SK-MEL-5 (cell line): ENCODE results near the gene FES. TPM values are rescaled to one million over a fixed set of nuclear protein-coding genes. Genes with fewer than 3 reads are reported as not detected.

Experiments used
- DNase-seq: peaks from one replicate; pipeline ENCODE4 v3.0.0-alpha.2; 2016; ENCODE audit warnings: low read depth, low spot score
- in situ Hi-C: cut with HindIII; loops from 2 replicates; pipeline ENCODE4 v1.10.0; 2016; ENCODE audit warnings: low sequenced_read_pairs, high pct_unique_total_duplicates, low pct_unique_long_range_greater_than_20kb
- small RNA-seq, 2 experiments: library from RNA; depleted of rRNA; stranded (forward); fragments of <200 nt; gene quantifications; one replicate each; pipeline ENCODE3, GENCODE V24; 2014
- total RNA-seq: library from RNA; depleted of rRNA; stranded (reverse); fragments of >200 nt; shearing (Covaris generic); gene quantifications from 2 replicates; pipeline ENCODE4 v1.2.3, GENCODE V29; 2014; rRNA removed

The FES gene
- total RNA-seq, 1 experiment from 2014 or later: 0.16 TPM

- in situ Hi-C loops: no loop called here
- DNase-seq: no peak
Measured at GRCh38 chr15:90930861-90931574, 46.7 kb downstream of the FES start.

GRCh38 chr15:90931575-90931827, 47.2 kb downstream of the FES start:
- in situ Hi-C loops: no loop called here
- no peak for DNase-seq

- peak; percentile 80 for DNase-seq
- in situ Hi-C loops: no loop called here
Measured at GRCh38 chr15:90931828-90932659, 47.7 kb downstream of the FES start, which contains the start of gene HDDC3. Gene HDDC3, minus strand, starts transcription at chr15:90932549. Its CDS starts 9 bp downstream, at chr15:90932540.

- DNase-seq: no peak
- in situ Hi-C loops: no loop called here
Measured at GRCh38 chr15:90932660-90932991, 48.3 kb downstream of the FES start.

- in situ Hi-C loops: no loop called here
- DNase-seq: no peak
Measured at GRCh38 chr15:90933301-90933700, 49.0 kb downstream of the FES start.

GRCh38 chr15:90934256-90934948, 50.1 kb downstream of the FES start:
- in situ Hi-C loops: no loop called here
- peak; percentile 86 for DNase-seq

GRCh38 chr15:90934949-90935751, 50.8 kb downstream of the FES start, which contains the start of gene UNC45A:
Gene UNC45A, plus strand, starts transcription at chr15:90935285. Its CDS starts 40 bp downstream, at chr15:90935325.
- peak; percentile 85 for DNase-seq
- in situ Hi-C loops: no loop called here

GRCh38 chr15:90936823-90937222, 52.5 kb downstream of the FES start:
- in situ Hi-C loops: no loop called here
- DNase-seq: no peak

GRCh38 chr15:90938261-90938660, 54.0 kb downstream of the FES start:
- in situ Hi-C loops: no loop called here

GRCh38 chr15:90939756-90940155, 55.5 kb downstream of the FES start:
- no peak for DNase-seq
- in situ Hi-C loops: no loop called here

More at GRCh38 chr15:90938261-90938660, 54.0 kb downstream of the FES start:
- no peak for DNase-seq

- DNase-seq: no peak
- in situ Hi-C loops: no loop called here
Measured at GRCh38 chr15:90941038-90941437, 56.7 kb downstream of the FES start.

- DNase-seq: no peak
- in situ Hi-C loops: no loop called here
Measured at GRCh38 chr15:90942354-90943120, 58.2 kb downstream of the FES start.

- no peak for DNase-seq
- in situ Hi-C loops: no loop called here
Measured at GRCh38 chr15:90945091-90945490, 60.8 kb downstream of the FES start.

Small RNA genes lying within 50 kb of the gene (small RNA-seq; reads per million reads assigned to genes)
- 0 reads per million in 2 experiments for gene RN7SL363P

Other genes starting within 250 kb of the FES start
- gene BLM, start 167.2 kb upstream of the FES start, total RNA-seq: 41.3 and 41.9 TPM in 2 replicates
- 38.3 and 40.7 TPM in 2 replicates for gene FURIN, start 15.9 kb upstream of the FES start, total RNA-seq
- gene MAN2A2, start 18.8 kb downstream of the FES start, total RNA-seq: 4.7 and 6.8 TPM in 2 replicates
- gene HDDC3, start 48.0 kb downstream of the FES start, total RNA-seq: 17.0 and 17.6 TPM in 2 replicates
- 58.4 and 62.4 TPM in 2 replicates for gene UNC45A, start 50.8 kb downstream of the FES start, total RNA-seq
- gene RCCD1, start 70.4 kb downstream of the FES start, total RNA-seq: 9.9 and 10.1 TPM in 2 replicates
- gene PRC1, start 110.0 kb downstream of the FES start, total RNA-seq: 92.3 and 109 TPM in 2 replicates
- 16.1 and 18.8 TPM in 2 replicates for gene VPS33B, start 138.1 kb downstream of the FES start, total RNA-seq
- 0.11 and 0.18 TPM in 2 replicates for gene SV2B, start 215.8 kb downstream of the FES start, total RNA-seq